Fibroblast of villous mesenchyme (primary cell): ENCODE measurements around the gene DNAI2. TPM values are rescaled to one million over a fixed set of nuclear protein-coding genes. Genes with fewer than 3 reads are reported as not detected.
"Not testable (repeated sequence)": the region's sequence is repeated elsewhere in the genome, so short reads cannot be mapped to it uniquely, and the experiment has no call there.

Experiments used
- DNase-seq: peaks from one replicate; pipeline ENCODE4 v3.0.0-alpha.2; 2010; ENCODE audit warnings: low read depth
- H3K4me3 ChIP-seq: 2 replicates; pipeline ENCODE4 v1.5.1; 2011; ENCODE audit warnings: low read depth, mild to moderate bottlenecking, low read length
- total RNA-seq: library from RNA; depleted of rRNA; stranded (reverse); fragments of >200 nt; gene quantifications from 2 replicates; pipeline ENCODE4 v1.2.3, GENCODE V29; 2012
- TF ChIP-seq, protein P1 (sequence below): IDR thresholded peaks from 2 replicates; pipeline ENCODE4 v1.5.1; 2012; ENCODE audit warnings: low read depth, mild to moderate bottlenecking, low read length; ENCODE audit not compliant: insufficient read depth

Gene DNAI2
- total RNA-seq, 1 donor, result not detected

DNA sequence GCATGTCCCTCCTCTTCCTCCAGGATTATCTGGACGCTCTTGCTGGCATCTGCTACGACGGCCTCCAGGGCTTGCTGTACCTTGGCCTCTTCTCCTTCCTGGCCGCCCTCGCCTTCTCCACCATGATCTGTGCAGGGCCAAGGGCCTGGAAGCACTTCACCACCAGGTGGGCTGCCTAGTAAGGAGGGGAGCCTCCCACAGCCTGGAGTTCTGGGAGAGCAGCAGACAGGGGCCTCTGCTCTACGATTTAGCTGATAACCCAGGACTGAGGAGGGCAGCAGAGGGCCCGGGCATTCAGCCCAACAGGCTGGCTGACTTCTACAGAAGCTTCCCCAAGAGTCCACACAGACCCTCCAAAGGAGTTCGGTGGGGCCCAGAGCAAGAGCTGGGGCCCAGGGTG, 21.8 kb upstream of the DNAI2 start:
- DNase-seq, result no peak
- TF ChIP-seq, protein P1, sequence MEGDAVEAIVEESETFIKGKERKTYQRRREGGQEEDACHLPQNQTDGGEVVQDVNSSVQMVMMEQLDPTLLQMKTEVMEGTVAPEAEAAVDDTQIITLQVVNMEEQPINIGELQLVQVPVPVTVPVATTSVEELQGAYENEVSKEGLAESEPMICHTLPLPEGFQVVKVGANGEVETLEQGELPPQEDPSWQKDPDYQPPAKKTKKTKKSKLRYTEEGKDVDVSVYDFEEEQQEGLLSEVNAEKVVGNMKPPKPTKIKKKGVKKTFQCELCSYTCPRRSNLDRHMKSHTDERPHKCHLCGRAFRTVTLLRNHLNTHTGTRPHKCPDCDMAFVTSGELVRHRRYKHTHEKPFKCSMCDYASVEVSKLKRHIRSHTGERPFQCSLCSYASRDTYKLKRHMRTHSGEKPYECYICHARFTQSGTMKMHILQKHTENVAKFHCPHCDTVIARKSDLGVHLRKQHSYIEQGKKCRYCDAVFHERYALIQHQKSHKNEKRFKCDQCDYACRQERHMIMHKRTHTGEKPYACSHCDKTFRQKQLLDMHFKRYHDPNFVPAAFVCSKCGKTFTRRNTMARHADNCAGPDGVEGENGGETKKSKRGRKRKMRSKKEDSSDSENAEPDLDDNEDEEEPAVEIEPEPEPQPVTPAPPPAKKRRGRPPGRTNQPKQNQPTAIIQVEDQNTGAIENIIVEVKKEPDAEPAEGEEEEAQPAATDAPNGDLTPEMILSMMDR, result no peak
- no peak overlapping the region for H3K4me3 ChIP-seq

DNA sequence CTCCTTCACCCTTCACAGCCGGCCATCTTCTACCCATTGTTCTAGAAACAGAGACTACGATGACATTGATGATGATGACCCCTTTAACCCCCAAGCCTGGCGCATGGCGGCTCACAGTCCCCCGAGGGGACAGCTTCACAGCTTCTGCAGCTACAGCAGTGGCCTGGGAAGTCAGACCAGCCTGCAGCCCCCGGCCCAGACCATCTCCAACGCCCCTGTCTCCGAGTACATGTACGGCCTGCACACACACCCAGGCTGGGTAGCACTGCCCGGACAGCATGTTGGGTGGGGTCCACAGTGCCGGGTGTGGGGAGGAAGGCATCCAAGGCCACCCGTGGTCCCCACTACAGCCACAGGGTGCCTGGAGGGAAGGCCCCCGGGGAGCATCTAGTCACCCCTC, 21.0 kb upstream of the DNAI2 start:
- TF ChIP-seq, protein P1, result no peak
- no peak for DNase-seq
- no peak overlapping the region for H3K4me3 ChIP-seq

DNA sequence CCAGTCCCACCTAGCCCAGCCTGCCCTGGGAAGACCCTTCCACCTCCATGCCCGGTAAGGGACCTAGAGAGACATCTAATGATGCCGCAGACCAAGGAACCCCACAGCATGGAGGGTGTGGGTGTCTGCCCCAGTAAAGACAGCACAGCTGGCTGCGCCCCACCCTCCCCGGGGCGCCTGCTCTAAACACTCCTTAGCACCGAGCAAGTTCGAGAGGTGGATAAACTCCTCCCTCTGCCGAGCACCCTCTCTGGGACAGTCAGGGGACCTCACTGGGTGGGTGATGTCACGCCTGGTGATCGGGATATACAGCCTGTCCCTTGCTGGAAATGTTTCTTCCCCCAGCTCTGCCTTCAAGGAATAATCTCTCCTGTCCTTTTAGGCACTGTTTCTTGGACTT, 16.7 kb upstream of the DNAI2 start:
- DNase-seq, result no peak
- H3K4me3 ChIP-seq, result no peak overlapping the region
- TF ChIP-seq, protein P1, result no peak

DNA sequence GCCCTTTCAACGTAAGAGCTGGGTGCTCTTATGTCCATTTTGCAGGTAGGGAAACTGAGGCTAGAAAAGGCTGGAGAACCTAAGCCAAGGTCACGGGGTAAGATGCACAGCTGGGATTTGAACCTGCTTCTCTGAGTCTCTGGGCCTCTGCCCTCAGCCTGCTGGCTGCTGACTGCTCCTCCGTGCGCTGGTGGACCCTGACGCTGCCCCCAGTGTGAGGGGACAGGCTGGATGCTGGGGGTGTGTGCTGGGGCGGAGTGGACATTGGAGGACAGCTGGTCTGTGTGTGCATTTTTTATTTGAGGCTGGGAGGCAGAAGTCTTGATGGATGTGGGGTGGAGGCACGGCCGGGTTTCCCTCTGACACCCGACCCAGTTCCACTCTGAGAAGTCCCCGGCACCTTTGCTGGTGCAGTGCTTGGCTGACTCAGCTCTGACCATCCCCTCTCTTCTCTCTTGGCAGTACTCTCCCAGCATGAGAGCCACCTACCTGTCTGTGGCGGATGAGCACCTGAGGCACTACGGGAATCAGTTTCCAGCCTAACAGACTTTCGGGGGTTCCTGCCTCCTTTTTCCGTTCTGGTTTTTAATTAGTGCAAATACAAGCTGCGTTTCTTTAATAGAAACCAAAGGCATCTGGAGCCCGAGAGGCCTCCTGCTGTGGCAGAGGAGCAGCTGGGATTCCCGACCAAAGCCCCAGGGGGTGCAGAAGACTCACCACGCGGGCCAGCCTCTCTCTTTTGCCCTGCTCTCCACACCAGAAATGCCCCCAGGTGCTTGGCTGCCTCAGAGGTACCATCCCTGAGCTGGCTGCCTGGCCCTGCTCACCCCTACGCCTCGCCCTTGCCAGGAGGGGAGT, 14.1 kb upstream of the DNAI2 start:
- no peak overlapping the region for H3K4me3 ChIP-seq
- DNase-seq, result no peak
- TF ChIP-seq, protein P1, result no peak

DNA sequence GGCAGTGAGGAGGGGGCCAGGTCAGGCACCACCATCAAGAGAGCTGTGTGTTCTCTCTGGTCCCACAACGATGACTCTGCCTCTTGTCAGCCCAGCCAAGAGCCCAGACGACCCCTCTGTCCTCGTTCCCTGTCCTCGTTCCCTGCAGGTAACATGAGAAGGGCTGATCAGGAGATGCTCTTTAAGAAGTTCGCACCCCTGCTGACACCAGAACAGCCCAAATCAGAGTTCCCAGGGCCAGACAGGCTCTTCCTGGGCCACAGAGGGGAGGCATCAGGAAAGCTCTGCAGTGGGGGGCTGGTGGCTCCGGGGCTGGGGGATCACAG, 13.5 kb upstream of the DNAI2 start:
- TF ChIP-seq, protein P1, result no peak
- no peak overlapping the region for H3K4me3 ChIP-seq
- no peak for DNase-seq

DNA sequence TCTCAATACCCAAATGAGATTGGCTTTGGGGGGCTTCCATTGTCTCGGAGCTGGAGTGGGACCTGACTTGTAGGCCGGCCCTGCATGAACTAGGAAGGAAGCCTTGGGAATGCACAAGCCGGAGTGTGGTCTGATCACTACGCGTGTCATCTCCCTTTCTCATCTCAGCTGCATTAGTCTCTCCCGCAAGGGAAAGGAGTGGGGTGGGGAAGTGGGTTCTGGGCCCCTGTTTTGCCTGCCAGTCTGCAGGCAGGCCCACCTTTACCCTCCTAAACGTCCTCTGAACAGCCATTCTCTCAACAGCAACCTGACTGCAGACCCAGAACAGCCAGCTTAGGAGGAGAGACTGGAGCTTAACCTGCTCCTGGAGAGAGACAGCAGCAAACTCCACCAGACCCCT, 11.4 kb upstream of the DNAI2 start:
- DNase-seq, result no peak
- H3K4me3 ChIP-seq, result no peak overlapping the region
- TF ChIP-seq, protein P1, result no peak

DNA sequence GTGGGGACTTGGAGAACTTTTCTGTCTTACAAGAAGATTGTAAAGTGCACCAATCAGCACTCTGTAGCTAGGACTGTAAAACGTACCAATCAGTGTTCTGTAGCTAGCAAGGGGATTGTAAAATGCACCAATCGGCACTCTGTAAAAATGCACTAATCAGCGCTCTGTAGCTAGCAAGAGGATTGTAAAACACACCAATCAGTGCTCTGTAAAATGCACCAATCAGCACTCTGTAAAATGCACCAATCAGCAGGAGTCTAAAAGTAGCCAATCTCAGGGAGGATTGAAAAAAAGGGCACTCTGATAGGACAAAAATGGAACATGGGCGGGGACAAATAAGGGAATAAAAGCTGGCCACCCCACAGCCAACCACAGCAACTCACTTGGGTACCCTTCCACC, 7.0 kb upstream of the DNAI2 start:
- not testable (repeated sequence) for DNase-seq, H3K4me3 ChIP-seq
